Stomach (tissue), 9 donors: Measurements from ENCODE around the gene TMEM221. TPM values are rescaled to one million over a fixed set of nuclear protein-coding genes. Genes with fewer than 3 reads are reported as not detected.
A peak's percentile ranks its signal among the peaks of the same experiment; 100 is the strongest.

Source experiments
- DNase-seq, 2 donors: peaks; one replicate each; pipeline versions ENCODE4 v3.0.0 to v3.0.0-alpha.2; 2013 to 2019
- H3K27ac ChIP-seq, 5 donors: fragments of 200-600 bp in 4 of 5; sonication (generic) in 4 of 5; one replicate each; pipeline ENCODE4 v1.5.1; 2013 to 2019; ENCODE audit warnings: mild to moderate bottlenecking in 1 of 5, moderate library complexity in 1 of 5
- H3K27me3 ChIP-seq, 3 donors: fragments of 200-600 bp; sonication (generic); one replicate each; pipeline ENCODE4 v1.5.1; 2017 to 2019; ENCODE audit warnings: mixed run types in 1 of 3
- H3K36me3 ChIP-seq, 4 donors: fragments of 200-600 bp; sonication (generic); 1 replicate in 3 of 4; 2 replicates in 1 of 4; pipeline ENCODE4 v1.5.1; 2016 to 2019
- H3K4me1 ChIP-seq, 4 donors: fragments of 200-600 bp; sonication (generic); one replicate each; pipeline ENCODE4 v1.5.1; 2016 to 2019
- H3K4me3 ChIP-seq, 4 donors: fragments of 200-600 bp; sonication (generic) in 3 of 4; one replicate each; pipeline ENCODE4 v1.5.1; 2016 to 2019; ENCODE audit warnings: mild to moderate bottlenecking in 1 of 4
- H3K9me3 ChIP-seq, 4 donors: fragments of 200-600 bp; sonication (generic); one replicate each; pipeline ENCODE4 v1.5.1; 2016 to 2019
- EP300 ChIP-seq: sonication (generic); formaldehyde crosslinking; IDR thresholded peaks from one replicate; pipeline ENCODE4 v1.6.1; 2017; ENCODE audit warnings: antibody characterized with exemption
- POLR2A ChIP-seq, 4 donors: fragments of 450-650 bp; IDR thresholded peaks; one replicate each; pipeline ENCODE4 v1.6.1; 2016; ENCODE audit warnings: antibody characterized with exemption in 4 of 4, control low read depth in 2 of 4, mild to moderate bottlenecking in 1 of 4, moderate library complexity in 1 of 4
- POLR2AphosphoS5 ChIP-seq, 3 donors: sonication (generic); formaldehyde crosslinking; IDR thresholded peaks; one replicate each; pipeline ENCODE4 v1.6.1; 2016; ENCODE audit warnings: antibody characterized with exemption in 3 of 3
- whole genome bisulfite sequencing, 5 donors: extraction: QIAGEN DNeasy Blood & Tissue Kit in 3 of 5; methylation state at CpG; one replicate each; pipeline versions ENCODE4 v1.1.5 to v1.1.7; 2013 to 2018; 5-methylcytosine and 5-hydroxymethylcytosine counted together
- intact Hi-C: fragments of 100-400 bp; cut with DNase I; formaldehyde crosslinking; loops from one replicate; pipeline ENCODE4 v1.15.1; 2023; ENCODE audit warnings: low total_unique reads
- polyA plus RNA-seq, 3 donors: library from polyadenylated mRNA; stranded (reverse); fragments of 200-250 nt; gene quantifications; one replicate each; pipeline ENCODE4 v1.2.3, GENCODE V29; 2013
- total RNA-seq, 5 donors: library from RNA; depleted of rRNA; stranded (reverse); fragments of >200 nt; gene quantifications; one replicate each; pipeline versions ENCODE4 v1.1.0 to v1.2.3, GENCODE V29; 2014 to 2016
- TF ChIP-seq, protein P1 (sequence below), 7 experiments: fragments of 450-650 bp in 4 of 7; fragments of 200-600 bp in 3 of 7; sonication (generic) in 3 of 7; IDR thresholded peaks; one replicate each; pipeline ENCODE4 v1.5.1; 2016 to 2019; ENCODE audit warnings: antibody characterized with exemption in 7 of 7, control low read depth in 2 of 7, mild to moderate bottlenecking in 1 of 7
- donor health status: healthy with polysubstance abuse.
- donor health status: Bipolar disorder and iron deficiency.
- donor health status: healthy.

TMEM221 gene
- total and polyA plus RNA-seq, 8 donors, result 0.20 TPM; not detected in 7

DNA sequence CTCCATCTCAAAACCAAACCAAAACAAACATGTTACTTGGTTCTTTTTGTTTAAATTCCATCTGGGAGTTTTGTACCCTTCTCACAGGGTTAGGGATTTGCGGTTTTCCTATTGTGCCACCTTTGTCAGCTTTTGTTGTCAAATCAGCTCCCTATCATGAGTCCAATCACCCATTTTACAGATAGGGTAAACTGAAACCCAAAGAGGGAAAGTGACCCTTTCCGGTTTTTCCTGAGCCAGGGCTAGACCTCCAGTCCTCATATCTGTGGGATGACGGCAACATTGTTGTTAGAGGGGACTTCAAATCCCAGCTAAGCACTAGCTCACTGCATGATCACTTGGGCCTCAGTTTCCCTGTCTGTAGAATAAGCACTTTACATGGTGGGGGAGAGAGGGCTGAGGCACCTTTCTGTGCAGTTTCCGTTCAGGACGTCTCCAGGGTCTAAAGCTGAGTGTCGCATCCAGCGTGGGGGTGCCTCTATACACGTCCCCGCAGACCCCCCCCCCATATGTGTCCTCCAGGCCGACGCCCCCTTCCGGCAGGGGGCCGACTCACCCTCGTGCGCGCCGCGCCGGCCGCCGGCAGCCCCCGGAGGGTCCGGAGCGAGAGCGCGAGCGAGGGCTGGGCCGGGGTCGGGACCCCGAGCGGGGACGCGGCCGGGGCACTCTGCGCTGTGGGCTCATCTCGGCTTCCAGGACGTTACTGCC, 58.4 kb downstream of the TMEM221 start:
- Histone ChIP-seq H3K4me3 (peak overlapping the region; percentile 43 to 57 (median 47)), H3K4me1 (peaks cover 22 to 36% (median 29%) of the 10 kb centered on the region in 4 donors), H3K36me3 (no peaks in the 10 kb centered on the region), H3K27ac (peak overlapping the region in 3 of 5 donors; percentile 20 to 38 (median 32)), H3K27me3 (peaks cover 0 to 51% (median 7%) of the 10 kb centered on the region in 3 donors), H3K9me3 (peaks cover 0 to 6% (median 2%) of the 10 kb centered on the region in 4 donors)
- TF ChIP-seq EP300 (no peak), POLR2A (IDR thresholded peaks at IDR 0.05) (no peak), POLR2AphosphoS5 (IDR thresholded peaks at IDR 0.05) (no peak)
- TF ChIP-seq, protein P1, sequence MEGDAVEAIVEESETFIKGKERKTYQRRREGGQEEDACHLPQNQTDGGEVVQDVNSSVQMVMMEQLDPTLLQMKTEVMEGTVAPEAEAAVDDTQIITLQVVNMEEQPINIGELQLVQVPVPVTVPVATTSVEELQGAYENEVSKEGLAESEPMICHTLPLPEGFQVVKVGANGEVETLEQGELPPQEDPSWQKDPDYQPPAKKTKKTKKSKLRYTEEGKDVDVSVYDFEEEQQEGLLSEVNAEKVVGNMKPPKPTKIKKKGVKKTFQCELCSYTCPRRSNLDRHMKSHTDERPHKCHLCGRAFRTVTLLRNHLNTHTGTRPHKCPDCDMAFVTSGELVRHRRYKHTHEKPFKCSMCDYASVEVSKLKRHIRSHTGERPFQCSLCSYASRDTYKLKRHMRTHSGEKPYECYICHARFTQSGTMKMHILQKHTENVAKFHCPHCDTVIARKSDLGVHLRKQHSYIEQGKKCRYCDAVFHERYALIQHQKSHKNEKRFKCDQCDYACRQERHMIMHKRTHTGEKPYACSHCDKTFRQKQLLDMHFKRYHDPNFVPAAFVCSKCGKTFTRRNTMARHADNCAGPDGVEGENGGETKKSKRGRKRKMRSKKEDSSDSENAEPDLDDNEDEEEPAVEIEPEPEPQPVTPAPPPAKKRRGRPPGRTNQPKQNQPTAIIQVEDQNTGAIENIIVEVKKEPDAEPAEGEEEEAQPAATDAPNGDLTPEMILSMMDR (IDR thresholded peaks at IDR 0.05), result no peak
- DNase-seq, result no peak
- intact Hi-C loops, result loop anchor here (5.0 kb wide), 1 partner anchor 43 kb away; no protein-coding TSS in a partner anchor
- 8 to 27% (median 11%) methylated on average over 9 to 37 of the region's 37 CpGs for WGBS, 5 donors

DNA sequence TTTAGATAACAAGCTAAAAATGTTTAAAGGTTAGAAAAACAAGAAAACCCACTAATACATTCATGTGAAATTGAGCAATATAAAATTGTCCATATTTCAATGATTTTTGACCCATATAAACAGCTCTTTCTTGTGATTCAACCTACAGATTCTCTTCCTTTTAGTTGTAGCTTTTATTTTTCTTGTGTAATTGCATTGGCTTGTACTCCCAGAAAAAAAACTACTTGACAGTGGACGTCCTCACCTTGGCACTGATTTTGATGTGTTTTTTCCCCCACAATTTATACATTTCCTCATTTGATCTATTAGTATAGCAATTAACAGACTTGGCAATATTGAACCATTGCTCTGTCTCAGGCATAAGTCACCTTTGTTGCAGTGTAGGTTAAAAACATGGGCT, 59.2 kb downstream of the TMEM221 start:
- peaks cover 0 to 44% (median 7%) of the 10 kb centered on the region in 3 donors for H3K27me3 ChIP-seq
- no peak for TF ChIP-seq POLR2AphosphoS5 (IDR thresholded peaks at IDR 0.05)
- TF ChIP-seq, protein P1 (IDR thresholded peaks at IDR 0.05), result no peak
- no peak for TF ChIP-seq POLR2A (IDR thresholded peaks at IDR 0.05)
- no peak for TF ChIP-seq EP300
- H3K9me3 ChIP-seq, result peaks cover 0 to 6% (median 2%) of the 10 kb centered on the region in 4 donors
- H3K27ac ChIP-seq, result no peak overlapping the region
- intact Hi-C loops, result loop anchor here (5.0 kb wide), 1 partner anchor 42 kb away; no protein-coding TSS in a partner anchor
- peaks cover 22 to 28% (median 25%) of the 10 kb centered on the region in 4 donors for H3K4me1 ChIP-seq
- H3K36me3 ChIP-seq, result no peaks in the 10 kb centered on the region
- no peak for DNase-seq
- no peak overlapping the region for H3K4me3 ChIP-seq
- WGBS, 5 donors, result 24 to 47% (median 40%) methylated on average over 1 of the region's 1 CpG

DNA sequence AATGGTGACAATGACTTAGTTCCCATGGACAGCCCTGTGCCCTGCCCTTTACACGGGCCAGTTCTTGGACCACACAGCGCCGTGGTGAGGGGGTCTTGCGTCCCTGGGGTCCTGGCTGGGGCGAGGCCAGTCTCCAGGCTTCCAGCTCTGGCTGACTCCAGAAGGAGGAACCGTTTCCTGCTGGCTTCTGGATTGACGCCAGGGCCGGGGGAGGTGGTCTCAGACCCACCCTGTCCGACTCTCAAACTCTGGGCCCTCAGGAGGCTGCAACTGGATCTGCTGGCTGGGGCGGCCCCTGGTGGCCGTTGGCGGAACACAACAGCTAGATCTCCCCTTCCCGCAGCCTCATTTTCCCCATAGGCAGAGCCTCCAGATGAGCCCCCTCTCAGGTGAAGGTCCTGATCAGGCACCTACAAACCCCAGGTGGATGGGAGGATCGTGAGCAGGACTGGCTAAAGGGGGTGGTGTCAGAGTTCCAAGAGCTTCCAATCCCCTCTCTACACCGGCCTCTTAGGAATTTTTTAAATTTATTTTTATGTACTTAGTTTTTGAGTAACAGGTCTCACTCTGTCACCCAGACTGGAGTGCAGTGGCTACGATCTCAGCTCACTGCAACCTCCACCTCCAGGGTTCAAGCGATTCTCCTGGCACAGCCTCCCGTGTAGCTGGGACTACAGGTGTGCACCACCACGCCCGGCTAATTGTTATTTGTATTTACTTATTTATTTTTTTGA, 62.4 kb downstream of the TMEM221 start:
- DNase-seq, result peak; percentile 65 to 87
- TF ChIP-seq, protein P1 (IDR thresholded peaks at IDR 0.05), result peak in 5 of 7 experiments; percentile 73 to 92 (median 89)
- no peak for TF ChIP-seq POLR2A (IDR thresholded peaks at IDR 0.05)
- Histone ChIP-seq H3K27me3 (peaks cover 0 to 12% (median 0%) of the 10 kb centered on the region in 3 donors), H3K27ac (no peak overlapping the region), H3K36me3 (no peaks in the 10 kb centered on the region), H3K4me3 (no peak overlapping the region), H3K9me3 (peaks cover 0 to 6% (median 2%) of the 10 kb centered on the region in 4 donors), H3K4me1 (peaks cover 9 to 21% (median 16%) of the 10 kb centered on the region in 4 donors)
- WGBS, 5 donors, result 33 to 62% (median 38%) methylated on average over 7 to 20 of the region's 20 CpGs
- intact Hi-C loops, result loop anchor here (5.0 kb wide), 1 partner anchor 39 kb away; no protein-coding TSS in a partner anchor

Other genes with a start within 250 kb of the TMEM221 start
- 100 to 1,000 TPM in 1 of 5 donors, 10 to 100 TPM in 3, not detected in 1; 16.2 to 113 (median 22.1) TPM for gene USE1, start 233.3 kb downstream of the TMEM221 start, total RNA-seq
- 10 to 100 TPM; 55.3 to 68.6 (median 64.9) TPM for gene USE1, start 233.3 kb downstream of the TMEM221 start, polyA plus RNA-seq
- gene OCEL1, start 222.4 kb downstream of the TMEM221 start, total RNA-seq, result 10 to 100 TPM in 1 of 5 donors, 1 to 10 TPM in 4; 4.7 to 13.0 (median 8.3) TPM
- gene OCEL1, start 222.4 kb downstream of the TMEM221 start, polyA plus RNA-seq, result 10 to 100 TPM; 25.9 to 43.2 (median 39.7) TPM
- 100 to 1,000 TPM in 1 of 5 donors, 10 to 100 TPM in 4; 35.3 to 641 (median 47.3) TPM for gene NR2F6, start 202.7 kb downstream of the TMEM221 start, total RNA-seq
- 10 to 100 TPM; 34.4 to 57.9 (median 45.0) TPM for gene NR2F6, start 202.7 kb downstream of the TMEM221 start, polyA plus RNA-seq
- gene USHBP1, start 183.9 kb downstream of the TMEM221 start, total RNA-seq, result 1 to 10 TPM in 3 of 5 donors, not detected in 2; 3.3 to 7.7 (median 4.5) TPM
- gene USHBP1, start 183.9 kb downstream of the TMEM221 start, polyA plus RNA-seq, result 1 to 10 TPM; 2.1 to 4.1 (median 3.5) TPM
- gene BABAM1, start 181.2 kb downstream of the TMEM221 start, total RNA-seq, result 100 to 1,000 TPM in 2 of 5 donors, 10 to 100 TPM in 3; 26.2 to 146 (median 59.7) TPM
- gene BABAM1, start 181.2 kb downstream of the TMEM221 start, polyA plus RNA-seq, result 10 to 100 TPM; 66.3 to 87.1 (median 79.9) TPM
- under 1 TPM in 1 of 5 donors, not detected in 4; 0.18 TPM for gene ANKLE1, start 166.8 kb downstream of the TMEM221 start, total RNA-seq
- under 1 TPM in 1 of 3 donors, not detected in 2; 0.63 TPM for gene ANKLE1, start 166.8 kb downstream of the TMEM221 start, polyA plus RNA-seq
- 10 to 100 TPM in 3 of 5 donors, 1 to 10 TPM in 2; 4.9 to 28.1 (median 15.2) TPM for gene ABHD8, start 145.2 kb downstream of the TMEM221 start, total RNA-seq
- gene ABHD8, start 145.2 kb downstream of the TMEM221 start, polyA plus RNA-seq, result 10 to 100 TPM in 1 of 3 donors, 1 to 10 TPM in 2; 8.0 to 12.0 (median 9.8) TPM
- 100 to 1,000 TPM in 3 of 5 donors, 10 to 100 TPM in 1, 1 to 10 TPM in 1; 6.6 to 167 (median 142) TPM for gene MRPL34, start 142.8 kb downstream of the TMEM221 start, total RNA-seq
- gene MRPL34, start 142.8 kb downstream of the TMEM221 start, polyA plus RNA-seq, result 100 to 1,000 TPM; 161 to 200 (median 192) TPM
- gene DDA1, start 139.1 kb downstream of the TMEM221 start, total RNA-seq, result 10 to 100 TPM in 4 of 5 donors, 1 to 10 TPM in 1; 2.2 to 56.0 (median 21.4) TPM
- gene DDA1, start 139.1 kb downstream of the TMEM221 start, polyA plus RNA-seq, result 10 to 100 TPM; 30.8 to 63.7 (median 48.1) TPM
- 10 to 100 TPM in 4 of 5 donors, 1 to 10 TPM in 1; 2.9 to 37.9 (median 23.0) TPM for gene ANO8, start 113.8 kb downstream of the TMEM221 start, total RNA-seq
- gene ANO8, start 113.8 kb downstream of the TMEM221 start, polyA plus RNA-seq, result 1 to 10 TPM; 1.1 to 5.1 (median 3.6) TPM
- 10 to 100 TPM; 17.1 to 93.9 (median 68.7) TPM for gene GTPBP3, start 111.1 kb downstream of the TMEM221 start, total RNA-seq
- gene GTPBP3, start 111.1 kb downstream of the TMEM221 start, polyA plus RNA-seq, result 10 to 100 TPM; 11.2 to 11.8 (median 11.4) TPM
- gene PLVAP, start 71.3 kb downstream of the TMEM221 start, total RNA-seq, result 10 to 100 TPM in 4 of 5 donors, 1 to 10 TPM in 1; 5.8 to 62.2 (median 25.0) TPM
- 10 to 100 TPM; 34.5 to 95.1 (median 48.6) TPM for gene PLVAP, start 71.3 kb downstream of the TMEM221 start, polyA plus RNA-seq
- not detected for gene CCDC194, start 54.5 kb downstream of the TMEM221 start, total RNA-seq
- gene CCDC194, start 54.5 kb downstream of the TMEM221 start, polyA plus RNA-seq, result not detected
- 100 to 1,000 TPM in 2 of 5 donors, 10 to 100 TPM in 2, 1 to 10 TPM in 1; 6.4 to 182 (median 38.4) TPM for gene BST2, start 43.0 kb downstream of the TMEM221 start, total RNA-seq
- gene BST2, start 43.0 kb downstream of the TMEM221 start, polyA plus RNA-seq, result 10 to 100 TPM; 34.4 to 68.0 (median 59.1) TPM
- 10 to 100 TPM in 4 of 5 donors, 1 to 10 TPM in 1; 9.9 to 76.3 (median 44.0) TPM for gene MVB12A, start 28.6 kb downstream of the TMEM221 start, total RNA-seq
- 10 to 100 TPM; 63.7 to 67.0 (median 66.0) TPM for gene MVB12A, start 28.6 kb downstream of the TMEM221 start, polyA plus RNA-seq
- under 1 TPM in 1 of 5 donors, not detected in 4; 0.92 TPM for gene NXNL1, start 12.3 kb upstream of the TMEM221 start, total RNA-seq
- not detected for gene NXNL1, start 12.3 kb upstream of the TMEM221 start, polyA plus RNA-seq
- 100 to 1,000 TPM in 1 of 5 donors, 10 to 100 TPM in 3, 1 to 10 TPM in 1; 5.5 to 116 (median 43.8) TPM for gene SLC27A1, start 21.9 kb upstream of the TMEM221 start, total RNA-seq
- 10 to 100 TPM in 1 of 3 donors, 1 to 10 TPM in 2; 4.0 to 12.7 (median 9.0) TPM for gene SLC27A1, start 21.9 kb upstream of the TMEM221 start, polyA plus RNA-seq
- 100 to 1,000 TPM in 1 of 5 donors, 10 to 100 TPM in 3, 1 to 10 TPM in 1; 2.9 to 258 (median 32.9) TPM for gene PGLS, start 63.0 kb upstream of the TMEM221 start, total RNA-seq
- gene PGLS, start 63.0 kb upstream of the TMEM221 start, polyA plus RNA-seq, result 100 to 1,000 TPM in 2 of 3 donors, 10 to 100 TPM in 1; 85.0 to 120 (median 114) TPM
- 100 to 1,000 TPM in 1 of 5 donors, 10 to 100 TPM in 4; 29.6 to 273 (median 43.6) TPM for gene COLGALT1, start 107.0 kb upstream of the TMEM221 start, total RNA-seq
- gene COLGALT1, start 107.0 kb upstream of the TMEM221 start, polyA plus RNA-seq, result 10 to 100 TPM; 15.1 to 36.3 (median 18.0) TPM
- gene UNC13A, start 239.7 kb upstream of the TMEM221 start, total RNA-seq, result 1 to 10 TPM in 1 of 5 donors, under 1 TPM in 3, not detected in 1; under 0.01 to 2.2 (median 0.44) TPM
- under 1 TPM; 0.08 to 0.31 (median 0.15) TPM for gene UNC13A, start 239.7 kb upstream of the TMEM221 start, polyA plus RNA-seq